GM18868 (cell line): ENCODE measurements around the gene MSGN1.
A peak's percentile ranks its signal among the peaks of the same experiment; 100 is the strongest.

Experiments used
- ATAC-seq: cut with Tn5 transposase; IDR thresholded peaks from one replicate; pipeline ENCODE4 v1.9.1; 2021; ENCODE audit warnings: mild to moderate bottlenecking, moderate library complexity; ENCODE audit not compliant: unreplicated experiment

MSGN1 gene

GRCh38 chr2:17846676-17847075 is 30.4 kb downstream of the MSGN1 start:
- no peak for ATAC-seq

GRCh38 chr2:17847236-17847635 is 31.0 kb downstream of the MSGN1 start:
- no peak for ATAC-seq

- ATAC-seq = no peak
Observed at GRCh38 chr2:17849275-17849674, 33.0 kb downstream of the MSGN1 start.

- no peak for ATAC-seq
Observed at GRCh38 chr2:17850151-17850550, 33.9 kb downstream of the MSGN1 start.

GRCh38 chr2:17851731-17852585 is 35.7 kb downstream of the MSGN1 start:
- peak; percentile 92 for ATAC-seq

- no peak for ATAC-seq
Observed at GRCh38 chr2:17853799-17854198, 37.5 kb downstream of the MSGN1 start.

GRCh38 chr2:17857021-17857420 is 40.8 kb downstream of the MSGN1 start:
- no peak for ATAC-seq

GRCh38 chr2:17858064-17858463 is 41.8 kb downstream of the MSGN1 start:
- ATAC-seq = no peak

GRCh38 chr2:17863539-17863938 is 47.3 kb downstream of the MSGN1 start:
- no peak for ATAC-seq

GRCh38 chr2:17864676-17865075 is 48.4 kb downstream of the MSGN1 start:
- no peak for ATAC-seq

- no peak for ATAC-seq
Observed at GRCh38 chr2:17867133-17867532, 50.9 kb downstream of the MSGN1 start.
